ENCODE data around the gene DUSP6. TPM values are rescaled to one million over a fixed set of nuclear protein-coding genes. Genes with fewer than 3 reads are reported as not detected.

DUSP6 gene
- total and polyA plus RNA-seq, 2 of the 13 experiments (the other 11 are each of a cell fraction or from before 2014, with no cell fraction given): 40.9 to 161 TPM

GRCh38 chr12:89350630-89351488 lies 1.4 kb downstream of the DUSP6 start (continued):
- TF ChIP-seq NR0B2 (CRISPR knock-in tag; IDR thresholded peaks at IDR 0.05): no peak
- TF ChIP-seq ATRX (CRISPR knock-in tag; IDR thresholded peaks at IDR 0.05; ENCODE audit: borderline replicate concordance): no peak
- peak; percentile 92; the same call in 1 of the 2 replicates for TF ChIP-seq PAF1 (CRISPR knock-in tag; IDR thresholded peaks at IDR 0.05)
- no peak for TF ChIP-seq CENPX (CRISPR knock-in tag; IDR thresholded peaks at IDR 0.05)
- no peak for TF ChIP-seq GFI1 (CRISPR knock-in tag; IDR thresholded peaks at IDR 0.05; ENCODE audit: borderline replicate concordance)
- no peak for TF ChIP-seq NCOA5 (CRISPR knock-in tag; IDR thresholded peaks at IDR 0.05)
- no peak for TF ChIP-seq ZNF337 (CRISPR knock-in tag; IDR thresholded peaks at IDR 0.05; ENCODE audit: borderline replicate concordance, low read depth)
- TF ChIP-seq ZNF549 (CRISPR knock-in tag; IDR thresholded peaks at IDR 0.05): no peak
- TF ChIP-seq ZBTB26 (CRISPR knock-in tag; IDR thresholded peaks at IDR 0.05; ENCODE audit: borderline replicate concordance): no peak
- TF ChIP-seq TBX2 (CRISPR knock-in tag; IDR thresholded peaks at IDR 0.05; ENCODE audit: borderline replicate concordance): 0 out of 2 replicates have a peak, but pooled peaks have one; percentile 0
- TF ChIP-seq LRRFIP1 (CRISPR knock-in tag; conservative IDR thresholded peaks at IDR 0.05): no peak
- TF ChIP-seq RBFOX2 (IDR thresholded peaks at IDR 0.05; ENCODE audit: low read depth, low read length): no peak
- TF ChIP-seq DNMT1 (CRISPR knock-in tag; IDR thresholded peaks at IDR 0.05): no peak
- no peak for TF ChIP-seq HMGA1 (CRISPR knock-in tag; conservative IDR thresholded peaks at IDR 0.05)
- TF ChIP-seq SAP130 (CRISPR knock-in tag; IDR thresholded peaks at IDR 0.05; ENCODE audit: low read depth): peak; percentile 26; the same call in 1 of the 2 replicates
- no peak for TF ChIP-seq SNAI1 (CRISPR knock-in tag; IDR thresholded peaks at IDR 0.05; ENCODE audit: borderline replicate concordance)
- no peak for TF ChIP-seq AKAP8 (CRISPR knock-in tag; IDR thresholded peaks at IDR 0.05)
- no peak for TF ChIP-seq ZFP1 (CRISPR knock-in tag; IDR thresholded peaks at IDR 0.05)
- TF ChIP-seq MIER3 (CRISPR knock-in tag; IDR thresholded peaks at IDR 0.05; ENCODE audit: borderline replicate concordance): no peak
- no peak for TF ChIP-seq PITX1 (CRISPR knock-in tag; IDR thresholded peaks at IDR 0.05)
- no peak for TF ChIP-seq ZNF496 (CRISPR knock-in tag; IDR thresholded peaks at IDR 0.05; ENCODE audit: insufficient replicate concordance)
- TF ChIP-seq CC2D1A (CRISPR knock-in tag; IDR thresholded peaks at IDR 0.05): no peak
- no peak for TF ChIP-seq ZNF557 (CRISPR knock-in tag; IDR thresholded peaks at IDR 0.05)
- TF ChIP-seq ZNF816 (CRISPR knock-in tag; IDR thresholded peaks at IDR 0.05; ENCODE audit: borderline replicate concordance): no peak
- no peak for TF ChIP-seq ZNF580 (CRISPR knock-in tag; IDR thresholded peaks at IDR 0.05; ENCODE audit: borderline replicate concordance, low read depth)
